Peyer's patch (tissue), 4 donors: ENCODE results near the gene FNDC1. TPM values are rescaled to one million over a fixed set of nuclear protein-coding genes. Genes with fewer than 3 reads are reported as not detected.

Experiments used
- DNase-seq, 3 donors: peaks; one replicate each; pipeline ENCODE4 v3.0.0-alpha.2; 2017 to 2019
- H3K27ac ChIP-seq, 4 donors: fragments of 200-600 bp; sonication (generic); one replicate each; pipeline ENCODE4 v1.5.1; 2016 to 2019
- H3K27me3 ChIP-seq, 2 donors: fragments of 200-600 bp; sonication (generic); one replicate each; pipeline ENCODE4 v1.5.1; 2019
- H3K36me3 ChIP-seq, 3 donors: fragments of 200-600 bp; sonication (generic); one replicate each; pipeline ENCODE4 v1.5.1; 2016 to 2019
- H3K4me1 ChIP-seq, 4 donors: fragments of 200-600 bp; sonication (generic); one replicate each; pipeline ENCODE4 v1.5.1; 2016 to 2019
- H3K4me3 ChIP-seq, 4 donors: fragments of 200-600 bp; sonication (generic); 1 replicate in 3 of 4; 2 replicates in 1 of 4; pipeline ENCODE4 v1.5.1; 2016 to 2019; ENCODE audit warnings: mild to moderate bottlenecking in 1 of 4
- H3K9me3 ChIP-seq, 4 donors: fragments of 200-600 bp; sonication (generic); one replicate each; pipeline ENCODE4 v1.5.1; 2016 to 2019; ENCODE audit warnings: mild to moderate bottlenecking in 1 of 4
- CTCF ChIP-seq, 6 experiments: fragments of 450-650 bp in 4 of 6; fragments of 200-600 bp in 2 of 6; sonication (generic) in 1 of 6; IDR thresholded peaks; one replicate each; pipeline ENCODE4 v1.5.1; 2017 to 2019; ENCODE audit warnings: antibody characterized with exemption in 6 of 6, mild to moderate bottlenecking in 3 of 6, moderate library complexity in 1 of 6
- POLR2A ChIP-seq, 2 donors: fragments of 450-650 bp; IDR thresholded peaks; one replicate each; pipeline ENCODE4 v1.5.1; 2017; ENCODE audit warnings: antibody characterized with exemption in 2 of 2, mild to moderate bottlenecking in 2 of 2, moderate library complexity in 2 of 2
- total RNA-seq, 4 donors: library from RNA; depleted of rRNA; stranded (reverse); fragments of >200 nt; gene quantifications; one replicate each; pipeline ENCODE4 v1.1.0, GENCODE V29; 2016

The FNDC1 gene
- total RNA-seq, 4 donors from 2014 or later: 0.54 to 1.7 TPM; not detected in 2

- DNase-seq: no peak
- no peaks in the 10 kb centered on the region for H3K4me1 ChIP-seq
- H3K9me3 ChIP-seq: no peaks in the 10 kb centered on the region
- H3K4me3 ChIP-seq: no peak overlapping the region
- H3K36me3 ChIP-seq: no peaks in the 10 kb centered on the region
- no peak for TF ChIP-seq CTCF (IDR thresholded peaks at IDR 0.05)
- TF ChIP-seq POLR2A (IDR thresholded peaks at IDR 0.05): no peak
- H3K27me3 ChIP-seq: no peaks in the 10 kb centered on the region
- H3K27ac ChIP-seq: no peak overlapping the region
These were observed 88.6 kb downstream of the FNDC1 start for GRCh38 chr6:159257846-159258245.

- no peak for DNase-seq
- no peaks in the 10 kb centered on the region for H3K9me3 ChIP-seq
- H3K4me1 ChIP-seq: no peaks in the 10 kb centered on the region
- no peak overlapping the region for H3K4me3 ChIP-seq
- H3K36me3 ChIP-seq: no peaks in the 10 kb centered on the region
- no peak for TF ChIP-seq POLR2A (IDR thresholded peaks at IDR 0.05)
- no peak for TF ChIP-seq CTCF (IDR thresholded peaks at IDR 0.05)
- no peaks in the 10 kb centered on the region for H3K27me3 ChIP-seq
- H3K27ac ChIP-seq: no peak overlapping the region
These were observed 90.4 kb downstream of the FNDC1 start for GRCh38 chr6:159259441-159260125.

GRCh38 chr6:159260208-159260607 lies 91.0 kb downstream of the FNDC1 start:
- H3K4me1 ChIP-seq: no peaks in the 10 kb centered on the region
- H3K4me3 ChIP-seq: no peak overlapping the region
- no peaks in the 10 kb centered on the region for H3K9me3 ChIP-seq
- no peak for DNase-seq
- TF ChIP-seq POLR2A (IDR thresholded peaks at IDR 0.05) (no peak), CTCF (IDR thresholded peaks at IDR 0.05) (no peak)
- no peaks in the 10 kb centered on the region for H3K36me3 ChIP-seq
- no peak overlapping the region for H3K27ac ChIP-seq
- no peaks in the 10 kb centered on the region for H3K27me3 ChIP-seq

- no peaks in the 10 kb centered on the region for H3K36me3 ChIP-seq
- H3K27me3 ChIP-seq: no peaks in the 10 kb centered on the region
- no peaks in the 10 kb centered on the region for H3K9me3 ChIP-seq
- no peak for DNase-seq
- H3K27ac ChIP-seq: no peak overlapping the region
- no peak overlapping the region for H3K4me3 ChIP-seq
- TF ChIP-seq CTCF (IDR thresholded peaks at IDR 0.05) (no peak), POLR2A (IDR thresholded peaks at IDR 0.05) (no peak)
- H3K4me1 ChIP-seq: no peaks in the 10 kb centered on the region
These were observed 92.8 kb downstream of the FNDC1 start for GRCh38 chr6:159261995-159262394.

GRCh38 chr6:159262586-159262985 lies 93.4 kb downstream of the FNDC1 start:
- Histone ChIP-seq H3K4me1 (no peaks in the 10 kb centered on the region), H3K9me3 (no peaks in the 10 kb centered on the region), H3K36me3 (no peaks in the 10 kb centered on the region), H3K4me3 (no peak overlapping the region), H3K27me3 (no peaks in the 10 kb centered on the region), H3K27ac (no peak overlapping the region)
- TF ChIP-seq CTCF (IDR thresholded peaks at IDR 0.05): no peak
- TF ChIP-seq POLR2A (IDR thresholded peaks at IDR 0.05): no peak
- DNase-seq: no peak

- Histone ChIP-seq H3K4me1 (no peaks in the 10 kb centered on the region), H3K9me3 (no peaks in the 10 kb centered on the region), H3K4me3 (no peak overlapping the region), H3K27ac (no peak overlapping the region), H3K36me3 (no peaks in the 10 kb centered on the region), H3K27me3 (no peaks in the 10 kb centered on the region)
- no peak for DNase-seq
- TF ChIP-seq CTCF (IDR thresholded peaks at IDR 0.05) (no peak), POLR2A (IDR thresholded peaks at IDR 0.05) (no peak)
These were observed 98.0 kb downstream of the FNDC1 start for GRCh38 chr6:159267165-159267564.
